HG03159 (cell line): ENCODE results near the gene SLC24A3.
A peak's percentile ranks its signal among the peaks of the same experiment; 100 is the strongest.

Experiments used
- ATAC-seq: cut with Tn5 transposase; IDR thresholded peaks from one replicate; pipeline ENCODE4 v1.9.1; 2021; ENCODE audit warnings: mild to moderate bottlenecking, moderate library complexity; ENCODE audit not compliant: unreplicated experiment

The SLC24A3 gene

DNA sequence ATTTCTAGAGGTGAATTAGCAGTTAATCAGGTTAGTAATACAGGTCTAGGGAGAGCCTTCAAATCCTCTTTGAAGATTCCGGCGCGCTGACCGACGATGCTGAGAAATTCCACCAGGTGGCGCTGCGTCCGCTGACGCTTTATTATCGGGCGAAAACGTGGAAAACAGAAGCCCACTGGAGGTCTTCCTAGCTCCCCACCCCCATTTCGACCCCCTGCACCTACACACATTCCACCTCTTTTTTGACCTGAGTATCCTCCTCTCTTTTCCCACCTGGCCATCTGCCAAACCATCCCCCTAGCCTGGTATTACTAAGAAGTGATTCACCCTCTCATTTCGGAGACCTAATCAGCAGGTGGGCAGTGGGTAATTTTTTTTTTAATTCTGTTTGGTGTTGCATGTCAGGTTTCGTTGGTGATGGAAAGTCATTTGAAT lies 480.3 kb downstream of the SLC24A3 start:
- ATAC-seq = no peak

DNA sequence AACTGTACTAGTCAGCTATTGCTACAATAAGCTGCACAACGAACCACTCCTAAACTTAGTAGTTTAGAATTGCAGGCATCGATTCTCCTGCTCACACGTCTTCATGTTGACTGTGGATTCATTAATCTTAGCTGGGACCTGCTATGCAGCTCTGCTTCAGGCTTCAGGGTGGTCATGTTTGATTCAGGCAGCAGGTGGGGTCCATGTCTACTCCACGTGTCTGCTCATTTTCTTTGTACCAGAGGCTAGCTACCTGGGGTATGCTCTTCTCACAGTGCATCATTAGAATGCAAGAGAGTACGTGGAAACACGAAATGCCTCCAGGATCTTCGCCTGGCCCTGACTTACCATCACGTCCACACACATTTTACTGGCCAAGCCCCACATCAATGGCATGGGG lies 481.1 kb downstream of the SLC24A3 start:
- no peak for ATAC-seq

DNA sequence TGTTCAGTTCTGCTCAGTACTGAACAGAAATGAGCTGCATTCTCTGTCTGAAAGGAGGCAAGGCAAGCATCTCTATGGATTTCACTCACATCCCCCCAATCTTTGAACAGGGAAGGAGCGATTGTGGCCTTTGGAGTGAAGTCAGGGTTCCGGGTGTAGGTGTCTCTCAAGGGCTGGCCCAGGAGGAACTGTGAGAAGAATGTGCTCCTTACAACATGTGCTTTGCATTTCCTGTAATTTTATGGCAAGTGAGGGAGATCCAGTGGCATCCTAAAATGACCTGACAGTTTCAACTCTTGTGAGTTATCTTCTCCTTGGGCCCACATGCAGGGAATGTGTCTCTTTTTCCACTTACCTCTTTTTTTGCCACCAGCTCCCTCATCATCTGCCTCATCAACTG lies 482.6 kb downstream of the SLC24A3 start:
- ATAC-seq = no peak

DNA sequence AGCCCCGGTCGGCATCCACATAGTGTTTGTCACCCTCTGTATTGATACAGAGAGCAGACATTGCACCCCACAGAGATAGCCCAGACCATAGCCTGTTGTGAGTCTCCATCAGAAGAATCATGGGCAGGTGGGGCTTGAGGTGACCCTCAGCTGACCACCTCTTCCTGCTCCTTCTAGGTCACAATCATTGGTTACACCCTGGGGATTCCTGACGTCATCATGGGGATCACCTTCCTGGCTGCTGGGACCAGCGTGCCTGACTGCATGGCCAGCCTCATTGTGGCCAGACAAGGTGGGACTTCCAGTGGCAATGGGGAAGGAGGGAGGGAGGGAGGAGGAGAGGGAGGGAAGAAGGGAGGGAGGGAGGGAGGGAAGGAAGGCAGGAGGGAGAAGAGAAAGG lies 484.2 kb downstream of the SLC24A3 start:
- no peak for ATAC-seq

DNA sequence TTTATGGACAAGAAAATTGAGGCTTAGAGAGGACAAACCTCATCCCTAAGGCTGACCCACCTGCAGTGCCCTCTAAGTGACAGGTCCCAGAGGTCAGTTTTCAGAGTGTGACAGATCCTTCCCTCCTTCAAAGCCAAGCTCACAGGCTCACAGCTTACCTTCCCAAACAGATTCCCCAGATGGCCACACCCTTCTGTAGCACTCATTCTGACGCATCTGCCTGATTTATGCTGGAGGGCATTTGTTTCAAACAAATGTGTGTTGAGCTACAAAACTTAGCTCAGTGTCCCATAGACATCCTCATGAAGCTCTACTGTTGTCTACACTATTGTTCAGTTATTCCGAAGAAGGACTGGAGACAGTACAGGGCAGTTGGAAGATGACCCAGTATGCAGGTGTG lies 485.0 kb downstream of the SLC24A3 start:
- no peak for ATAC-seq

DNA sequence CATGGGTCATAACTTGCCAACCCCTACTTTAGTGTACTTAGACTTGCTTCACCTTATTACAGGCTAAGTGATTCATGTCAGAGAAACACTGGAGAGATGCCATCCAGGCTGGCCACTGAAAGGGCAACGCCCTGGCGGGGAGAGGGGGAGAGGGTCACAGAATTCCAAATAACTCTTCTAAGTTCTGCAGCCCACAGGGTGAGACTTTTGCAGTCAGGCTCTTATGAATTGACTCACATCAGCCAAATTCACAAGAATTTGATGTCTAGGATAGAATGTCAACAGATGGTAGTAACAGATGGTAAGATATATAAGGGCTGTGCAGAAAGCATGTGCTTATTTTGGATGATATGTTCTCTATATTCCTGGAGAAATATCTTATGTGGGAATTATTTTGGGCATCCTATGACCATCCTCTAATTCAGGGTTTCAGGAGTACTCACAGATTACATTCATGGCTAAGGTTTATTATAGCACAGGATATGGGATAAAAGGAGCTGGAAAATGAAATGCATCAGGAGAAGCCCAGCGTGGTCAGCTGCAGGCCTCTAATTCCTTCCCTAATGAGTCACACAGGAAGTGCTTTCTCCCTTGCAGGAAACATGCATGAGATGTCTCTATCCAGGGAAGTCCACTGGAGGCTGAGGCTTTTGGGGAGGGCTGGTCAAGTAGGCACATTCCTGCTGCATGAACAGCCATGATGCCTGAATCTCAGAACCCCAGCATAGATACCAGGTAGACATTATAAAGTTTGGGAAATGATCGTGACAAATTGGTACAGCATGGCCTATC lies 486.9 kb downstream of the SLC24A3 start:
- ATAC-seq = no peak

DNA sequence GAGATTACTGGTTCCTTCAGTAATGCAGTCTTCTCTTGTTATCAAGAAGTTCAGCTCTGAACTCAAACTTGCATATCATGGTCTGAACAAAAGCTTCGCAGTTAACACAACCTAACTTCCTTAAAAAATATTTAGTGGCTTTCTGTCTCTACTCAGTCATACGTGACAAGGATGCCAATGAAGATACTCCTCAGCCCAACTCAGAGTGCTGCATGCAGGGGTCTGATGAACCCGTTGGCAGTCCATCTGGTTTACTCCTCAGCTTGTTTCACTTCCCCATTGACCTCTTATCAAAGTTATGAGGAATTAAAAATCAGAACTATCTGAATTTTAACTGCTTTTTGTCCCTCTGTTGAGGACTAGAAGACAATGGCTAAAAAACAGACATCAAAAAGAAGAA lies 489.0 kb downstream of the SLC24A3 start:
- no peak for ATAC-seq

DNA sequence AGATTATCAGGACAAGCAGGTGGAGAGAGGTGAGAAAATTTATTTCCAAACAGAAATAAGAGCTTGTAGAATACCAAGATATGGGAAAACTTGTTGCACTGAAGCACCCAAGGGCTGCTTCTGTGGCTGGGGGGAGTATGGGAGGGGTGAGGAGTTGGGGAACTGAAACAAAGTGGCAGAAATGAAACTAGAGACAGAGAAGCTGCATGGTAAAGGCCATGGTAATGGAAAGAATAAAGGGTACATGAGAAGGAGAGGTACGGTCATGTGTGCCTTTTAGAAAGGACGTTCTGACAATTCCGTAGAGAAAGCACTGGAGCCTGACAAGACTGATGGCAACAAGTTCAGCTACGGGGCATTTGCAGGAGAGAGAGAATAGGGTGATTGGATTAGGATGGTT lies 494.0 kb downstream of the SLC24A3 start:
- ATAC-seq = peak; percentile 82

DNA sequence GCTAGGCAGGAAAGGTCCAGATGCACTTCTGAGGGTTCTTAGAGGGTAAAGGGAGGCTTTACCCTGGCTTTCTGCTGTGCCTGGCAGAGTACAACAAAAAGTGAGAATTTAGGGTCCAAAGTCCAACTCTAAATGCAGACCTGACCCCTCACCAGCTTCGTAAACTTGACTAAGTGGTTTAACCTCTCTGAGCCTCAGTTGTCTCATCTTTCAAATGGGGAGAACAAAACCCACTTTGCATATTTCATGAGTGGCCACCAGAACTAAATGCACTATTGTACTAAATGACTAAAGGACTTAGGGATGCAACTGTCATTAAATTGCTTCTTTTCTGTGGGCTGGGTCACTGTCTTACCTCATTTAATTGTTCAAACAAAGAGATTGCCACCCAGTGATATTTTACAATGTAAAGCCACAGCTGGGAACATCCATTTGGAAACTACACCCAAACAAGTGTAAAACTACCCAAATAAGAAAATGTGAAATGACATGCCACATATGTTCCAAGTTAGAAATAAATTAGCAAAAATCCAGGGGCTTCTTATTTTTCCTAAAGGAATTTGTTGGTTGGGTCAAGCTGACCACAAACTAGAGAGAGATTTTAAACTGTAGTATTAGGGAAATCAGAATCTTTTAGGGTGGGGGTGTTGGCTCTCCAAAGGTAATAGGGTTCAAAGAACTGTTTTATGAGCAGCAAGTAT lies 497.3 kb downstream of the SLC24A3 start:
- no peak for ATAC-seq

DNA sequence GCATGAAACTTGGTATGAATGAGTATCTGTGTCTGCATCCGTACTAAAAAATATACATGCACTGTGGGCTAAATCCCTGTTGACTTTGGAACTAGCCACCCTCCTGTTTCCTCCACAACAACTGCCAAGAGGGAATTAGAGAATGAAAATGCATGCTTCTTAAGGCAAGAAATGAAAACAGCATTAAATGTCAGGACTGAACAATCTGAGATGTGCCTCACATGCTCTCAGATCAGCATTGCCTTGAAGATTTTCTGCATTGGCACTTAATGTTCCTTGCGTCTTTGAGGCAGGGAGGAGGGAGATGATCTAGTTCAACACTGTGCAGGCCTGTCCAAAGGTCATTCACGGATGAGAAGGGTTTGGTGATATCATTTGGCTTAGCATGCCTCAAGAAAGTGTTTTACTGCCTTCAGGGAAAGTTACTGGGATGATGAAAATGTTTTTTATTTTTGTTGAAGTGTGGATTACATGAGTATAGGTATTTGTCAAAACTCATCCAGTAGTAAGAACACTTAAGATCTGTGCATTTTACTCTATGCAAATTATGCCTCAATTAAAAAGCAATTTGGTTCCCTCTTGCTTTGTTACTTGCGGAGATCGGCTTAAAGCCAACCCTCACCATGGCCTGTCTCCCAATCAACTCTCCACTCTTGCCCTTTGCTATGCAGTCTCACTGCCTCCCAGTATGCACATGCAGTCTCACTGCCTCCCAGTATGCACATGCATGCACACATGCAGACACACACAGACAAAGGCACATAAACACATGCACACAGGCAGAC lies 498.1 kb downstream of the SLC24A3 start:
- no peak for ATAC-seq

DNA sequence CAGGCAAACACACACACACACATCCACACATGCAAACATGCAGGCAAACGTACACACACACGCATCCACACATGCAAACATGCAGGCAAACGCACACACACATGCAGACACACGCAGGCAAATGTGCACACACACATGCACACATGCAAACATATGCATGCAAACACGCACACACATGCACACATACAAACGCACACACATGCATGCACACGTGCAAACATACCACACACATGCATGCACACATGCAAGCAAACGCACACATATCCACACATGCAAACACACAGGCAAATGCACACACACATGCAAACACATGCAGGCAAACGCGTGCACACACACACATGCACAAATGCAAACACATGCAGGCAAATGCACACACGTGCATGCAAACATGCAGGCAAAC lies 498.7 kb downstream of the SLC24A3 start:
- ATAC-seq = no peak

DNA sequence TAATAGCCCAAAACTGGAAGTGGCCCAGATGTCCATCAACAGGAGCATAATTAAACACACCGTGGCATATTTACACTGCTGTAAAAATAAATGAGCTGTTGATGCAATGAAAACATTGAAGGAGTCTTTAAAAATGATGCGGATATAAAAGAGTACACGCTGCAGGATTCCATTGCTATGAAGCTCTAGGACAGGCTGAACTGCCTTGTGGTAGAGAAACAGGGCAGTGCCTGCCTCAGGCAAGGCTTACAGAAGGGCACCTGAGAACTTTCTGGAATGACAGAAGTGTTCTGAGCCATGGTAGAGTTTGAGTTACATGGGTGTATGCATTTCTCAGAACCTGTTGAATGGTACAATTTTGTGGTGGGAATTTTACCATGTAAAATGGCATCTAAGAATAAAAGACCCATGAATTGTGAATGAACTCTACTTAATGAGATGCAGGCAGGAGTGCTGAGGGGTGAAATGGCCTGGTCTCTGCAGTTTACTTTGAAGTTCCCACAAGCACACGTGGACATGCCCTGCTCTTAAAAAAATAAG lies 500.3 kb downstream of the SLC24A3 start:
- no peak for ATAC-seq

DNA sequence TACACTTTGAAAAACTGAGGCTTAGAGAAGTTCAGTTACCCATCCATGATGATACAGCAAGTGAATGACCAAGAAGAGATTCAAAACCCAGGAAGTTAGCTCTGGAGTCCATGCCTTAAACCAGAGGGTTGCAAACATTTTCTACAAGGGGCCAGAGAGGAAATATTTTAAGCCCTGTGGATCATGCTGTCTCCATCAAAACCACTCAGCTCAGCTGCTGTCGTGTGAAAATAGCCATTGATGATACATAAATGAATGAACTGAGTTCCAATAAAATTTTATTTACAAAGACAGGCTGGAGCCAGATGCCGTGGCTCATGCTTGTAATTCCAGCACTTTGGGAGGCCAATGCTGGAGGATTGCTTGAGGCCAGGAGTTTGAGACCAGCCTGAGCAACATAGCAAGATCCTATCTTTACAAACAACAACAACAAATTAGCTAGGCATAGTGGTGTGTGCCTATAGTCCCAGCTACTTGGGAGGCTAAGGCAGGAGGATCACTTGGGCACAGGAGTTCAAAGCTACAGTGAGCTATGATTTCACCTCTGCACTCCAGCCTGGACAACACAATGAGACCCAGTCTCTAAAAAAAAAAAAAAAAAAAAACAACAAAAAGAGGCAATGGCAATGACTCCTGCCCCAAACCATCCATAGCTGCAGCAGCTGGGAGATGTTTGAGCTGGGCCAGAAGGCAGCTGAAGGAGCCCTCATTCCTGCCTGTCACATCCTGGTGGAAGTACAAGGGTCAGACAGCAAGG lies 501.6 kb downstream of the SLC24A3 start:
- no peak for ATAC-seq

DNA sequence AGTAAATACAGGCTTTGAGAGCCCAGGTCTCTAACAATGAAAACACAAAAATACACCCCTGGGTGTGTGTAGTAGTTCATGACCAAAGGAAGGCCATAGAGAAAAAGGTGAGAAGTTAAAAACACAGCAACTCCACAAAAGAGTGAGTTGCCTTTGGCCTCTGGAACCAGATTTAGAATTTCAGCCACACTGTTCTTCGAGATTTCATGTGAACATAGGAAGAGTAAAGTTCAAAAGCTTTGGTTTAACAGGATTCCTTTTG lies 502.1 kb downstream of the SLC24A3 start:
- ATAC-seq = no peak

DNA sequence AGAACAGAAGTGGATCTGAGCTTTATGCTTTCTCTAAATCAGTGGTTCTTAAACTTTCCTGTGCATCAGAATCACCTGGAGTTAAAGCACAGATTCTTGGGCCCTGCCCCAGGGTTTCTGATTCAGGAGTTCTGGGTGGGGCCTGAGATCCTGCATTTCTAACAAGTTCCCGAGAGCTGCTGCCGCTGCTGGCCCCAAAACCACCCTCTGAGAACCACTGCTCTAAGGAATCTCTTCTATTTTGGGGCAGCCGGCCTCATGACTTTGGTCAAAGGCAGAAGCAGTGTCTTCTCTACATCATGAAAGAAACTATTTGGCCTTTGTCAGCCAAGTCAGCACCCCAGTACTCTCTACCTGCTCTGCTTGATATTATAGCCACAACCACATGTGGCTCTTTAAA lies 503.5 kb downstream of the SLC24A3 start:
- ATAC-seq = no peak

DNA sequence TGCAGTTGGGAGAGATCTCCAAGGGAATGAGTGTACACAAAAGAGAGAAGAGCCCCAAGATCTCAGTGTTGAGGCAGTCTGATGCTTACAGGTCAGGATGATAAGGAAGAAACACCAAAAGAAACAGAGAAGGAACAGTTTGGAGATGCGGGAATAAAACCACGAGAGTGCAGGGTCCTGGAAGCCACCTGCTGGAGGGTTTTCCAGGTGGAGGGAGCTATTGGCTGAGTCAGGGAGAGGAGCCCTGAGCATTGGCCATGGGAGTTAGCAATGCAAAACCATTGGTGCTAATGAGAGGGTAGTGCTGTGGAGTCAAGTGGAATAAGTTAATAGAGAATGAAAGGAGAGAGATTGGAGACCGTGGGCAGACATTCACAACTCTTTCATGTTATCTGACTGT lies 506.4 kb downstream of the SLC24A3 start:
- ATAC-seq = no peak

DNA sequence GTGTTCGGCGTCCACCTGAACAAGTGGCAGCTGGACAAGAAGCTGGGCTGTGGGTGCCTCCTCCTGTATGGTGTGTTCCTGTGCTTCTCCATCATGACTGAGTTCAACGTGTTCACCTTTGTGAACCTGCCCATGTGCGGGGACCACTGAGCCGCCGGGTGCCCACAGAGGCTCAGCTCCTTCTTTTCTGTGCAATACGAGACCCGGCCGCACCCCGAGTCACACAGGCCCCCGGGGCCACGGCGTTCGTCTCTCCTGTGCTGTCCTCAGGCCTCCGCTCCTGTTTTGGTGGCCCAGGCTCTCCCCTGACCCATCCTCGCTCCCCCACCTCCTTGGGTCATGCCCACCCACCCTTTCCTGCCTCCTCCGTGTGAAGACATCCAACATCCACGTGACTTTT lies 508.5 kb downstream of the SLC24A3 start:
- ATAC-seq = no peak

DNA sequence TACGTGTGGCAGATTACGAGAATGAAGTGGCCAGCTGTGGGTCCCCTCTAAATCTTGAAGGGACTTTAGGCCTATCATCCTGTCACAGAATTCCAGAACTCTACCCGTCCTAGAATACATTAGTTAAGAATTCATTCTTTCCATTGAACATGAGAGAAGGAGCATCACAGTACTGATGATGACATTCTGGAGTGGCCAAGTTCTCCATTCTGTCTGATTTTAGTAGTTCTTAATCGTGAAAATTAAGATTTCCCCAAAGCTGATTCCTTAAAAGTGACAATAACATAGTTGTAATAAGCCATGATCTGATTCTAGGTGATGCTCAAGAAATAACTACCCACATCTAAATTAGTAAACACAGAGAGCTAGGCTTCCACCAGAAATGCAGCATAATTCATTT lies 510.6 kb downstream of the SLC24A3 start:
- ATAC-seq = no peak

DNA sequence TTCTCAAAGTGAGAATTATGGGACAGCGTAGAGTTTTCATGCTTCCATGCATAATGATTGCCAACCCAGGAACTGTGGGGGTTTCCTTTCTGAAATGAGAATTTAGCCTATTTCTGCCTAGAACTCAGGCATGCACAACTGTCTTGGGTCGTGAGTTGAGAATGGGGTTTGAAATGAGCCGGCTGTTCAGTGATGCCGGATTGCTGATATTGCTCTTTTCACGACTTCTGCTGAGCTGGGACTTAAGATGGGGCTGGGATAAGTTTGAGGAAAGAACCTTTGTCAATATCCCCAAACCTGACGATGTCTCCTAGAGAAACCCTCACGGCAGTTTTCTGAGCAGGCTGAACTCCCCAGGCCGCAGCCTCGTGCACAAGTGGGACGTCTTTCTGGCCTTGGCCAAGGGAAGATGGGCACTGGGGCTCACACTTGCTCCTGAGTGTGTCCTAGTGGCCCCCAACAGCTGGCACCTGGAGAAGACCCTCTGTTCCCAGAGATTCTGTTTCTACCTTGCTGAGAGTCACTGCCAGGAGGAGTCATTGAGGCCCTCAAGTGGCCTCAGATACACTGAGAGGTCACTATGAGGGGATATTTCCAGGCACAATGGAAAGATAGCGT lies 511.5 kb downstream of the SLC24A3 start:
- ATAC-seq = no peak

DNA sequence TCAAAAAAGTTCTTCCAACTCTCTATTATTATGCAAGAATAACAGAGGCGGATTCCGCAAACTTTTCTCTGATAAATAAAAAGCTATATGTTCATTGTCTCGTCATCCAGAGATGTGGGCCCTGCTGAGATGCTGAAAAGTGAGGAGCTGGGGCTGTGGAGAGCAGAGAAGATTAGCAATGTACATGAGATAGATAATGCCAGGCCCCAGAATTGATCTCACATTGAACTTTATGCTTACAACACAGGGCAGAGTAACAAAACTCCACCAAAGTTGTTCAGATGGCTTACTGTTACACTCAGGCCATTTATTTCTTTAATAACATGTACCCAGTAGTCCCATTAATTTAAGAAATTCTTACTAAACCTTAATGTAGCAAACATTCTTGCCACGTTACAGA lies 512.9 kb downstream of the SLC24A3 start:
- no peak for ATAC-seq
